Cardiac muscle cell (in vitro differentiated cells and primary cell): ENCODE data around the gene COL18A1. TPM values are rescaled to one million over a fixed set of nuclear protein-coding genes. Genes with fewer than 3 reads are reported as not detected.
"Not testable (repeated sequence)": the region's sequence is repeated elsewhere in the genome, so short reads cannot be mapped to it uniquely, and the experiment has no call there.

Source experiments
- DNase-seq, 2 donors: peaks; one replicate each; pipeline versions ENCODE4 v3.0.0 to v3.0.0-alpha.2; 2010 to 2017; ENCODE audit warnings: low read depth in 1 of 2, low spot score in 1 of 2
- H3K27ac ChIP-seq: fragments of 200-600 bp; sonication (generic); 2 replicates; pipeline ENCODE4 v1.5.1; 2016
- H3K27me3 ChIP-seq: fragments of 200-600 bp; sonication (generic); 2 replicates; pipeline ENCODE4 v1.6.0; 2016; ENCODE audit warnings: control low read depth
- H3K36me3 ChIP-seq: fragments of 200-600 bp; sonication (generic); 2 replicates; pipeline ENCODE4 v1.5.1; 2016; ENCODE audit warnings: control low read depth
- H3K4me1 ChIP-seq: fragments of 200-600 bp; sonication (generic); 2 replicates; pipeline ENCODE4 v1.8.1; 2017; ENCODE audit warnings: low read depth, mild to moderate bottlenecking, mixed run types
- H3K4me3 ChIP-seq: fragments of 200-600 bp; sonication (generic); 2 replicates; pipeline ENCODE4 v1.5.1; 2016; ENCODE audit warnings: mild to moderate bottlenecking
- H3K9me3 ChIP-seq: fragments of 200-600 bp; sonication (generic); 2 replicates; pipeline ENCODE4 v1.5.1; 2017; ENCODE audit warnings: low read depth, mild to moderate bottlenecking, control low read depth
- CTCF ChIP-seq: IDR thresholded peaks from 2 replicates; pipeline ENCODE4 v1.5.1; 2012; ENCODE audit warnings: low read depth, mild to moderate bottlenecking, low read length
- polyA plus RNA-seq: library from polyadenylated mRNA; unstranded; fragments of >200 nt; fragmentation: Nextera tagmentation; extraction: Ambion mirVana; gene quantifications from 2 replicates; pipeline ENCODE4 v1.2.1, GENCODE V29; 2016
- total RNA-seq: library from RNA; depleted of rRNA; stranded (reverse); fragments of >200 nt; gene quantifications from 2 replicates; pipeline ENCODE4 v1.2.3, GENCODE V29; 2016

COL18A1 gene
- total and polyA plus RNA-seq, 2 experiments from 2014 or later, result 407 to 1,182 TPM

DNA sequence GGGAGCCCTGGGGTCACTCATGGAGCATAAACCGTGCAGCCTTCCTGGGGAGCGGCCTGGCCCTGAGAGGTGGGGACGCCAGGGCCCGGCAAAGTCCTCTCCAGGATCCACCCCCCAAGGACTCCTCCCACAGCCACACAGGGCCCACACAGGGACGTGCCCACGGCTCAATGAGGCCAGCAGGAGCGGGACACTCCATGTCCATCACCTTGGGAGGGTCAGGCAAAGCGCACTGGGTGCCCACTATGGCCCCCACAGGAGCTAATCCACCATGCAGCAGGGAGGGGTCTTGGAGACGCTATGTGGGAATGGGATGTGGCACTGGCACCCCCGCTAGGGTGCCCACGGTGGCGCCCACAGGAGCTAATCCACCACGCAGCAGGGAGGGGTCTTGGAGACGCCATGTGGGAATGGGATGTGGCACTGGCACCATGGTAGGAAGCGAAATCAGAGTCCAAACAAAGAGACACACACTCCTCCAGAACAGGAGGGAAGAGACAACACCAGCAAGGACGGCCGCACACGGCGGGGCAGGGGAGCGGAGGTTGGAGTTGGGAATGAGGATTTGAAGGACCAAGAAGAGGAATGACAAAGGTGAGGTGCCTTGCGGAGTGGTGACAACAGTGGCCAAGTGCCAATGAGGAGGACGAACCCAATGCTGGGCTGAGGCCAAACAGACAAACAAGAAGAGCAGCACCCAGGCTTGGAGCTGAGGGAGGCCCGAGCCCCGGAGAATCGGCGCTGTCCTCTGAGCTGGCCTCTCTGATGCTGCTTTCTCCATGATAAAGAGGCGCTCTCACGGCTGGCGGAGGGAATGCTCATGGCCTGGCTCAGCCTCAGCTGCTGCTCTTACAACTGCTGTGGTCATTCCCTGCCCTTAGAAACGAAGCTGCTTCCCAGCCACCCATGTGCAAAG is 155.4 kb downstream of the COL18A1 start:
- H3K4me3 ChIP-seq, result no peak overlapping the region
- no peaks in the 10 kb centered on the region for H3K9me3 ChIP-seq
- H3K27ac ChIP-seq, result no peak overlapping the region
- no peak for DNase-seq
- no peak for TF ChIP-seq CTCF
- no peaks in the 10 kb centered on the region for H3K4me1 ChIP-seq
- H3K27me3 ChIP-seq, result no peaks in the 10 kb centered on the region
- no peaks in the 10 kb centered on the region for H3K36me3 ChIP-seq

DNA sequence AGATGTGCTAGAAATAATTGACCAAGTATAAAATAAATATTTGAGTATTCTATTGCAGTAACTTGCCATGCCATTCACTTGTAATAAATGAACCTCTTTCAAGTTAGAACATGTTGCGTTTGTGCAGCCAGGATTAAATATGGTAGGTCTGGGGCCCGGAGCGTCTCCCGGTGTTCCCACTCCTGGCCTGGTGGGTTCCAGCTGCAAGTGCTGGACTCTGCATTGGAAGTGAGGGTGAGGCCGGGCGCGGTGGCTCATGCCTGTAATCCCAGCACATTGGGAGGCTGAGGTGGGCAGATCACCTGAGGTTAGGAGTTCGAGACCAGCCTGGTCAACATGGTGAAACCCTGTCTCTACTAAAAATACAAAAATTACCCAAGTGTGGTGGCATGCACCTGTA is 156.3 kb downstream of the COL18A1 start:
- H3K27ac ChIP-seq, DNase-seq, H3K36me3 ChIP-seq, H3K9me3 ChIP-seq, H3K4me3 ChIP-seq, H3K27me3 ChIP-seq, H3K4me1 ChIP-seq: not testable (repeated sequence)

DNA sequence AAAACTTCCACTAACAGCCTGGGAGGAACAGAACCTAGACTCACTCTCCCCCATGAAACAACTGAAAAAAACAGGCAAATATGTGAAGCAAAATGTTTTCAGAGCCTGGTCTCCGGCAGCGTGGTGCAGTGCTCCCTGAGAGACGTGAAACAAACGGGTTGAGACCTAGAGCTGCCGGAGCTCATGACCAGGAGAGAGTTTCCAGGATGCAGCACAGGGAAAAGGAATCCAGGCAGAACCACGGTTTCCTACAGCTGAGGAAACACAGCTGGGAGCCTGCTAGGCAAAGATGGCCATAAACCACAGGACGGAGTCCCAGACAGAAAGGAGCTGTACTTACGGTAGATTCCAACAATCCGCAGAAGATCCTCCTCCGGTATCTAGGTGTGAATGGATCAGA is 157.4 kb downstream of the COL18A1 start:
- peaks cover 7% of the 10 kb centered on the region for H3K27me3 ChIP-seq
- H3K27ac ChIP-seq, result no peak overlapping the region
- peak in 1 of 2 donors; percentile 19 for DNase-seq
- no peaks in the 10 kb centered on the region for H3K36me3 ChIP-seq
- H3K4me1 ChIP-seq, result no peaks in the 10 kb centered on the region
- H3K4me3 ChIP-seq, result no peak overlapping the region
- TF ChIP-seq CTCF, result no peak
- H3K9me3 ChIP-seq, result no peaks in the 10 kb centered on the region

GRCh38 chr21:45562965-45563364 is 158.0 kb downstream of the COL18A1 start:
- no peak for TF ChIP-seq CTCF
- Histone ChIP-seq H3K27ac (no peak overlapping the region), H3K9me3 (no peaks in the 10 kb centered on the region), H3K4me3 (no peak overlapping the region), H3K36me3 (no peaks in the 10 kb centered on the region), H3K27me3 (peaks cover 8% of the 10 kb centered on the region), H3K4me1 (no peaks in the 10 kb centered on the region)
- no peak for DNase-seq

Other genes with a start within 250 kb of the COL18A1 start
- 39.6 and 46.1 TPM in 2 replicates for gene POFUT2, start 117.3 kb upstream of the COL18A1 start, total RNA-seq
- 46.8 and 50.4 TPM in 2 replicates for gene POFUT2, start 117.3 kb upstream of the COL18A1 start, polyA plus RNA-seq
- gene SLC19A1, start 137.3 kb downstream of the COL18A1 start, total RNA-seq, result 19.5 and 25.4 TPM in 2 replicates
- gene SLC19A1, start 137.3 kb downstream of the COL18A1 start, polyA plus RNA-seq, result 35.1 and 50.3 TPM in 2 replicates
- gene PCBP3, start 238.6 kb downstream of the COL18A1 start, total RNA-seq, result 1.1 and 4.3 TPM in 2 replicates
- gene PCBP3, start 238.6 kb downstream of the COL18A1 start, polyA plus RNA-seq, result 2.6 and 3.4 TPM in 2 replicates